ENCODE results near the gene WDR37.

DNA sequence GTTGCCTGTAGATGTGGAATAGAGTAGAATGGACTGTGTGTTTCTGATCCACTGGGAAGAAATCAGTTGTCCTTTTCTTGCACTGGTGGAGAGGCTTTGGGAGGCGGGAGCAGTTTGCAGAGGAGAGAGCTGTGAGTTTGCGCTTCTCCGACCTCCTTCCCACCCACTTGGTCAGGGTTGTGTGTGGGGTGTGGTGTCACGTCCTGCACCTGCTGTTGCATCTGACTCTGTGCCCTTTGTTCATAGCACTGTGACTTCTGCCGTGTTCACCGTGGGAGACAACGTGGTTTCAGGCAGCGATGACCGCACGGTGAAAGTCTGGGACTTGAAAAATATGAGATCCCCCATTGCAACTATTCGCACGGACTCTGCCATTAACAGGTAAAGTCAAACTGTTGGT lies 67.8 kb downstream of the WDR37 start:
- TF ChIP-seq, protein P1, sequence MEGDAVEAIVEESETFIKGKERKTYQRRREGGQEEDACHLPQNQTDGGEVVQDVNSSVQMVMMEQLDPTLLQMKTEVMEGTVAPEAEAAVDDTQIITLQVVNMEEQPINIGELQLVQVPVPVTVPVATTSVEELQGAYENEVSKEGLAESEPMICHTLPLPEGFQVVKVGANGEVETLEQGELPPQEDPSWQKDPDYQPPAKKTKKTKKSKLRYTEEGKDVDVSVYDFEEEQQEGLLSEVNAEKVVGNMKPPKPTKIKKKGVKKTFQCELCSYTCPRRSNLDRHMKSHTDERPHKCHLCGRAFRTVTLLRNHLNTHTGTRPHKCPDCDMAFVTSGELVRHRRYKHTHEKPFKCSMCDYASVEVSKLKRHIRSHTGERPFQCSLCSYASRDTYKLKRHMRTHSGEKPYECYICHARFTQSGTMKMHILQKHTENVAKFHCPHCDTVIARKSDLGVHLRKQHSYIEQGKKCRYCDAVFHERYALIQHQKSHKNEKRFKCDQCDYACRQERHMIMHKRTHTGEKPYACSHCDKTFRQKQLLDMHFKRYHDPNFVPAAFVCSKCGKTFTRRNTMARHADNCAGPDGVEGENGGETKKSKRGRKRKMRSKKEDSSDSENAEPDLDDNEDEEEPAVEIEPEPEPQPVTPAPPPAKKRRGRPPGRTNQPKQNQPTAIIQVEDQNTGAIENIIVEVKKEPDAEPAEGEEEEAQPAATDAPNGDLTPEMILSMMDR (IDR thresholded peaks at IDR 0.05): no peak
- TF ChIP-seq CHD2 (IDR thresholded peaks at IDR 0.05; ENCODE audit: low read length, partially characterized antibody) (no peak), EZH2phosphoT487 (IDR thresholded peaks at IDR 0.05; ENCODE audit: borderline replicate concordance, low read depth) (no peak), TEAD4 (IDR thresholded peaks at IDR 0.05; ENCODE audit: borderline replicate concordance, insufficient read depth) (no peak), RFX5 (IDR thresholded peaks at IDR 0.05; ENCODE audit: low read length) (no peak), POLR2AphosphoS5 (IDR thresholded peaks at IDR 0.05; ENCODE audit: low read depth, low read length) (no peak), EP300 (IDR thresholded peaks at IDR 0.05; ENCODE audit: borderline replicate concordance in 1 of 2, low read depth in 1 of 2, low read length in 1 of 2) (no peak), TAF1 (IDR thresholded peaks at IDR 0.05; ENCODE audit: borderline replicate concordance, low read depth, low read length) (no peak), SMC3 (IDR thresholded peaks at IDR 0.05; ENCODE audit: low read depth, low read length) (no peak), FOXM1 (IDR thresholded peaks at IDR 0.05; ENCODE audit: low read depth) (no peak), GABPA (IDR thresholded peaks at IDR 0.05; ENCODE audit: low read depth) (no peak)
- TF ChIP-seq, protein P2, sequence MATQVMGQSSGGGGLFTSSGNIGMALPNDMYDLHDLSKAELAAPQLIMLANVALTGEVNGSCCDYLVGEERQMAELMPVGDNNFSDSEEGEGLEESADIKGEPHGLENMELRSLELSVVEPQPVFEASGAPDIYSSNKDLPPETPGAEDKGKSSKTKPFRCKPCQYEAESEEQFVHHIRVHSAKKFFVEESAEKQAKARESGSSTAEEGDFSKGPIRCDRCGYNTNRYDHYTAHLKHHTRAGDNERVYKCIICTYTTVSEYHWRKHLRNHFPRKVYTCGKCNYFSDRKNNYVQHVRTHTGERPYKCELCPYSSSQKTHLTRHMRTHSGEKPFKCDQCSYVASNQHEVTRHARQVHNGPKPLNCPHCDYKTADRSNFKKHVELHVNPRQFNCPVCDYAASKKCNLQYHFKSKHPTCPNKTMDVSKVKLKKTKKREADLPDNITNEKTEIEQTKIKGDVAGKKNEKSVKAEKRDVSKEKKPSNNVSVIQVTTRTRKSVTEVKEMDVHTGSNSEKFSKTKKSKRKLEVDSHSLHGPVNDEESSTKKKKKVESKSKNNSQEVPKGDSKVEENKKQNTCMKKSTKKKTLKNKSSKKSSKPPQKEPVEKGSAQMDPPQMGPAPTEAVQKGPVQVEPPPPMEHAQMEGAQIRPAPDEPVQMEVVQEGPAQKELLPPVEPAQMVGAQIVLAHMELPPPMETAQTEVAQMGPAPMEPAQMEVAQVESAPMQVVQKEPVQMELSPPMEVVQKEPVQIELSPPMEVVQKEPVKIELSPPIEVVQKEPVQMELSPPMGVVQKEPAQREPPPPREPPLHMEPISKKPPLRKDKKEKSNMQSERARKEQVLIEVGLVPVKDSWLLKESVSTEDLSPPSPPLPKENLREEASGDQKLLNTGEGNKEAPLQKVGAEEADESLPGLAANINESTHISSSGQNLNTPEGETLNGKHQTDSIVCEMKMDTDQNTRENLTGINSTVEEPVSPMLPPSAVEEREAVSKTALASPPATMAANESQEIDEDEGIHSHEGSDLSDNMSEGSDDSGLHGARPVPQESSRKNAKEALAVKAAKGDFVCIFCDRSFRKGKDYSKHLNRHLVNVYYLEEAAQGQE (IDR thresholded peaks at IDR 0.05; ENCODE audit: low read depth, low read length): no peak
- TF ChIP-seq, protein P3, sequence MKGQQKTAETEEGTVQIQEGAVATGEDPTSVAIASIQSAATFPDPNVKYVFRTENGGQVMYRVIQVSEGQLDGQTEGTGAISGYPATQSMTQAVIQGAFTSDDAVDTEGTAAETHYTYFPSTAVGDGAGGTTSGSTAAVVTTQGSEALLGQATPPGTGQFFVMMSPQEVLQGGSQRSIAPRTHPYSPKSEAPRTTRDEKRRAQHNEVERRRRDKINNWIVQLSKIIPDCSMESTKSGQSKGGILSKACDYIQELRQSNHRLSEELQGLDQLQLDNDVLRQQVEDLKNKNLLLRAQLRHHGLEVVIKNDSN (IDR thresholded peaks at IDR 0.05; ENCODE audit: borderline replicate concordance, low read depth): no peak
